Measurements from ENCODE around the gene GATD1.

DNA sequence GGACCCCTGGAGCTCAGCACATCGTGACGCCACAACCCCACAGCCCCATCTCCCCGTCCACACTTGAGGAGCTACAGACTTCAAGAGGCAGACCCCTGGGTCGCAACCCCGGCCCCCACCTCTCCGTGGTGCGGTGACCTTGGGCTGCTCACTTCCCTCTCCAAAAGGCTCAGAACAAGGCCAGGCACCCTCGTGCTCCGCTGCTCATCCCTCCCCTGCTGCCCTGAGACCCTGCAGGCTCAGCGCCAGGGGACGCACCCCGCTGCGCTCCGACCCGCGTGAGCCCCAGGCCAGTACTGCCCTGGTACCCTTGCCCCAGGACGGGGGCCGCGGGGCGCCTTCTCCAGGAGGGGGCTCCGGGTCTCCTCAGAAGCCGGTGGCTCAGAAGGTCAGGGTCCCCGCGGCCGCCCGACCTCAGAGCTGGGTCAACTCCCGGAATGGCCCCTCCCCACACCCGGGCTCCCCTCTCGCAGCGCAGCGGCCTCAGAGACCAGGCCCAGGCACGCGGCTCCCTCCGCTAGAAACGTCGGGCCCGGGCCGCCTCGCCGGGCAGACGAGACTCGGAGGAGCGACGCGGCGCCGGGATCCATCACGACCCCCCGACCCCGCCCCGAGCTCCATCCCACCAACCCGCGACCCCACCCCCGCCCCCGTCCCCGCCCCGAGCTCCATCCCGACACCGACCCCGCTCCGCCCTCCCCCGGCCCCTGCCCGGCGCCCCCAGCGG, 563 bp downstream of the GATD1 start:
- TF ChIP-seq CTCF (IDR thresholded peaks at IDR 0.05): no peak
- no peak for TF ChIP-seq POLR2A (IDR thresholded peaks at IDR 0.05)

All from body of pancreas (tissue), 4 donors.